Keratinocyte (primary cell): ENCODE data around the gene WDFY2. TPM values are rescaled to one million over a fixed set of nuclear protein-coding genes. Genes with fewer than 3 reads are reported as not detected.

ENCODE experiments used
- DNase-seq: peaks from one replicate; pipeline ENCODE4 v3.0.0-alpha.2; 2011; ENCODE audit warnings: low read depth, missing footprints, low spot score
- FAIRE-seq: peaks from 2 replicates; lab custom pipeline; 2011; peaks lifted over from hg19 to GRCh38; lab: Jason Lieb, UNC
- H2AFZ ChIP-seq: 2 replicates; pipeline ENCODE4 v1.6.0; 2012; ENCODE audit warnings: low read length, control low read depth, inconsistent platforms; ENCODE audit not compliant: control insufficient read depth
- H3K27ac ChIP-seq: 2 replicates; pipeline ENCODE4 v1.5.1; 2011; ENCODE audit warnings: low read length; ENCODE audit not compliant: control insufficient read depth, insufficient read depth
- H3K27me3 ChIP-seq: 3 replicates; pipeline ENCODE4 v1.6.0; 2011; ENCODE audit warnings: low read length; ENCODE audit not compliant: control insufficient read depth, insufficient read depth; ENCODE audit errors: extremely low read depth
- H3K36me3 ChIP-seq, 2 experiments: 2 replicates in 1 of 2; 3 replicates in 1 of 2; pipeline ENCODE4 v1.5.1; 2011; ENCODE audit warnings: low read length in 2 of 2, mild to moderate bottlenecking in 1 of 2; ENCODE audit not compliant: control insufficient read depth in 2 of 2, insufficient read depth in 2 of 2; ENCODE audit errors: extremely low read depth in 1 of 2
- H3K4me1 ChIP-seq: 3 replicates; pipeline ENCODE4 v1.5.1; 2011; ENCODE audit warnings: low read length; ENCODE audit not compliant: control insufficient read depth, insufficient read depth; ENCODE audit errors: extremely low read depth
- H3K4me2 ChIP-seq: 3 replicates; pipeline ENCODE4 v1.6.0; 2011; ENCODE audit warnings: low read depth, low read length; ENCODE audit not compliant: control insufficient read depth, insufficient read depth; ENCODE audit errors: extremely low read depth
- H3K4me3 ChIP-seq, 3 experiments: fragments of 200-600 bp in 1 of 3; sonication (generic) in 1 of 3; 2 replicates in 2 of 3; 3 replicates in 1 of 3; pipeline ENCODE4 v1.5.1; 2011 to 2016; ENCODE audit warnings: low read length in 3 of 3, mild to moderate bottlenecking in 3 of 3, control low read depth in 2 of 3, inconsistent platforms in 1 of 3, low read depth in 1 of 3, mixed read lengths in 1 of 3, mixed run types in 1 of 3, moderate library complexity in 1 of 3; ENCODE audit not compliant: control insufficient read depth in 2 of 3, insufficient read depth in 2 of 3; ENCODE audit errors: extremely low read depth in 1 of 3
- H3K79me2 ChIP-seq: 2 replicates; pipeline ENCODE4 v1.6.0; 2012; ENCODE audit warnings: low read length; ENCODE audit not compliant: control insufficient read depth, insufficient read depth
- H3K9ac ChIP-seq: 3 replicates; pipeline ENCODE4 v1.6.0; 2011; ENCODE audit warnings: low read length; ENCODE audit not compliant: control insufficient read depth, insufficient read depth; ENCODE audit errors: extremely low read depth
- H3K9me1 ChIP-seq: 3 replicates; pipeline ENCODE4 v1.6.0; 2011; ENCODE audit warnings: low read length; ENCODE audit not compliant: control insufficient read depth, insufficient read depth; ENCODE audit errors: extremely low read depth
- H3K9me3 ChIP-seq: 2 replicates; pipeline ENCODE4 v1.5.1; 2012; ENCODE audit warnings: low read depth, low read length; ENCODE audit not compliant: control insufficient read depth
- H4K20me1 ChIP-seq: 3 replicates; pipeline ENCODE4 v1.6.0; 2011; ENCODE audit warnings: low read length; ENCODE audit not compliant: control insufficient read depth, insufficient read depth; ENCODE audit errors: extremely low read depth
- CTCF ChIP-seq, 3 experiments: IDR thresholded peaks in 1 of 3; conservative IDR thresholded peaks in 1 of 3; optimal IDR thresholded peaks in 1 of 3; 2 replicates in 2 of 3; 3 replicates in 1 of 3; pipeline versions ENCODE3 to v1.5.1; 2011; ENCODE audit warnings: low read length in 3 of 3, mild to moderate bottlenecking in 3 of 3, moderate library complexity in 2 of 3, control low read depth in 1 of 3, inconsistent platforms in 1 of 3; ENCODE audit not compliant: insufficient read depth in 2 of 3; ENCODE audit errors: extremely low read depth in 1 of 3
- EZH2 ChIP-seq: IDR thresholded peaks from one replicate; pipeline ENCODE4 v1.6.1; 2012; ENCODE audit warnings: inconsistent platforms, mild to moderate bottlenecking, low read length, moderate library complexity
- dilution Hi-C: fragments of 300-500 bp; cut with MboI; formaldehyde crosslinking; loops from one replicate; pipeline ENCODE4 v1.7.0; 2020; ENCODE audit warnings: low sequenced_read_pairs; ENCODE audit not compliant: extremely low pct_ligation_motif_present
- polyA plus RNA-seq, 5 experiments: library from polyadenylated mRNA; depleted of rRNA in 3 of 5; stranded (reverse) in 3 of 5; stranded (forward) in 1 of 5; unstranded in 1 of 5; fragments of >200 nt; gene quantifications; 1 replicate in 1 of 5; 2 replicates in 3 of 5; 3 replicates in 1 of 5; pipeline versions ENCODE4 v1.2.1 to v1.2.3, GENCODE V29; 2011 to 2012; ENCODE audit warnings: missing spikeins in 2 of 5, low read depth in 1 of 5, low replicate concordance in 1 of 5

WDFY2 gene
- polyA plus RNA-seq, 1 donor (not counting 4 experiments of a cell fraction or from before 2014, with no cell fraction given): 18.6 TPM

- Histone ChIP-seq H4K20me1 (no peaks in the 10 kb centered on the region), H3K27me3 (no peaks in the 10 kb centered on the region), H3K9me1 (no peaks in the 10 kb centered on the region), H3K4me1 (peaks cover 37% of the 10 kb centered on the region), H3K9me3 (no peaks in the 10 kb centered on the region), H3K36me3 (peaks cover 3 to 7% of the 10 kb centered on the region in 2 experiments), H3K4me3 (peak overlapping the region; percentile 13 to 73 (median 52)), H3K4me2 (peak overlapping the region; percentile 84), H3K27ac (peak overlapping the region; percentile 74), H3K79me2 (peaks cover 63% of the 10 kb centered on the region), H2AFZ (peak overlapping the region; percentile 56), H3K9ac (peak overlapping the region; percentile 39)
- TF ChIP-seq CTCF (optimal IDR thresholded peaks at IDR 0.05 in 1 of 3, IDR thresholded peaks at IDR 0.05 in 1 of 3, conservative IDR thresholded peaks at IDR 0.05 in 1 of 3; ENCODE audit: extremely low read depth in 1 of 3, insufficient read depth in 2 of 3, low read length in 3 of 3) (no peak), EZH2 (no peak)
- no peak for DNase-seq
- no peak for FAIRE-seq
- dilution Hi-C loops: no loop called here
Observed at GRCh38 chr13:51583469-51583874, 790 bp upstream of the WDFY2 start.

- H3K4me2 ChIP-seq: peak overlapping the region; percentile 94
- H4K20me1 ChIP-seq: no peaks in the 10 kb centered on the region
- no peaks in the 10 kb centered on the region for H3K9me1 ChIP-seq
- H3K9me3 ChIP-seq: no peaks in the 10 kb centered on the region
- DNase-seq (no peak), FAIRE-seq (no peak)
- H3K4me3 ChIP-seq: peak overlapping the region; percentile 74 to 96 (median 84)
- H3K36me3 ChIP-seq: peaks cover 3 to 7% of the 10 kb centered on the region in 2 experiments
- peaks cover 49% of the 10 kb centered on the region for H3K4me1 ChIP-seq
- H3K79me2 ChIP-seq: peaks cover 68% of the 10 kb centered on the region
- H3K9ac ChIP-seq: peak overlapping the region; percentile 93
- TF ChIP-seq CTCF (optimal IDR thresholded peaks at IDR 0.05 in 1 of 3, IDR thresholded peaks at IDR 0.05 in 1 of 3, conservative IDR thresholded peaks at IDR 0.05 in 1 of 3; ENCODE audit: extremely low read depth in 1 of 3, insufficient read depth in 2 of 3, low read length in 3 of 3) (peak in 1 of 3 experiments; percentile 37), EZH2 (no peak)
- dilution Hi-C loops: no loop called here
- no peaks in the 10 kb centered on the region for H3K27me3 ChIP-seq
- peak overlapping the region; percentile 91 for H3K27ac ChIP-seq
- H2AFZ ChIP-seq: peak overlapping the region; percentile 11
Observed at GRCh38 chr13:51584731-51585672, 740 bp downstream of the WDFY2 start.
